IPS DF 6.9 (cell line): ENCODE data around the gene SERPINF2.
A peak's percentile ranks its signal among the peaks of the same experiment; 100 is the strongest.

Experiments used
- DNase-seq: peaks from one replicate; pipeline ENCODE4 v3.0.0-alpha.2; 2013; ENCODE audit warnings: low read depth, low spot score
- H3K27ac ChIP-seq: one replicate; pipeline ENCODE4 v1.5.1; 2013; ENCODE audit warnings: low read length, control low read depth
- H3K27me3 ChIP-seq: 2 replicates; pipeline ENCODE4 v1.6.1; 2013; ENCODE audit warnings: mild to moderate bottlenecking, low read length; ENCODE audit not compliant: control insufficient read depth, insufficient read depth
- H3K36me3 ChIP-seq: 2 replicates; pipeline ENCODE4 v1.6.1; 2013; ENCODE audit warnings: low read length; ENCODE audit not compliant: control insufficient read depth, insufficient read depth
- H3K4me1 ChIP-seq: 2 replicates; pipeline ENCODE4 v1.6.1; 2013; ENCODE audit warnings: low read length; ENCODE audit not compliant: control insufficient read depth, insufficient read depth
- H3K4me3 ChIP-seq: 2 replicates; pipeline ENCODE4 v1.5.1; 2013; ENCODE audit warnings: mild to moderate bottlenecking, low read length
- H3K9me3 ChIP-seq: 2 replicates; pipeline ENCODE4 v1.6.1; 2013; ENCODE audit warnings: low read length, inconsistent platforms; ENCODE audit not compliant: control insufficient read depth, insufficient read depth
- WGBS: extraction: QIAGEN DNeasy Blood & Tissue Kit; methylation state at CpG from one replicate; pipeline ENCODE4 v1.1.7; 2013; ENCODE audit warnings: mixed read lengths, missing lambda C conversion rate; ENCODE audit not compliant: insufficient read length, insufficient coverage; 5-methylcytosine and 5-hydroxymethylcytosine counted together

SERPINF2 gene

GRCh38 chr17:1709971-1710806, 32.5 kb upstream of the SERPINF2 start, which contains the start of gene TLCD2:
Gene TLCD2 (minus strand): TSS chr17:1710377. CDS start chr17:1710242, 135 bp downstream.
- Histone ChIP-seq H3K4me1 (peaks cover 2% of the 10 kb centered on the region), H3K27me3 (no peaks in the 10 kb centered on the region), H3K27ac (no peak within 1 kb of the TSS), H3K4me3 (peak within 1 kb of the TSS; percentile 81), H3K36me3 (no peaks in the 10 kb centered on the region; the same call in 1 of the 2 replicates), H3K9me3 (no peaks in the 10 kb centered on the region)
- WGBS: no CpG with 5 or more reads among the region's 83 CpGs
- no peak for DNase-seq

DNA sequence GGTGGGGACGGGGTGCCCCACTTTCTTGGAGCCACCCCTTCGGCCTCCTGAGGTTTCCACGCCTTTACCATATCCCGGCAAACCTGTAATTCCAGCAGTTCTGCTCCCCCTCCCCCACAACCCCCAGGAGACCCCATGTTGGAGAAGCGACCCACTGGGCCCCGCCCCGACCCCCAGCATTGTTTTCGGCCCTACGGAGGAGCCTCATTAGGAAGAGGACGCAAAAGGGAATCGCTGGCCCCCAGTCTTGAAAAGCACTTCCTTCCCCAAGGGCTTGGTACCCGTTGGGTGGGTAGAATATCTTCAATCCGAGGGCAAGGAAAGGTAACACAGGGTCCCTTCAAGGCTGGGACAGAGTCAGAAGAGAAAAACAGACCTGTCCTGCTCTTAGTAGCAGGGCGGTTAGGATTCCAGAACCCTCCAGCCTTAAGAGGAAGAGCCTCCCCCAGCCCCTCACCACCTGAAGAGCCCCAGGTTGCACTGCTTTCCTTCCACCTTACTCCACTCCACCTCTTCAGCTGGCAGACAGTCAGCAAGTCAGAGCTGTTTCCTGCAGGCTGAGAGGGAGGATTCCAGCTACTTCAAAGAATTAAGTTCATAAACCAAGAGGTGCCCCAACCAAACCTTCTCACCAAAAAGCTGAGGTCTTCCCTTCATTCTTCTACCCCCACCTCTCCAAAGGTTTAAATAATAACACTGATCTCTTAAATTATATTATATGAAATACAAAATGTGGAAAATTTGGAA, 31.7 kb upstream of the SERPINF2 start:
- DNase-seq: no peak
- H3K4me3 ChIP-seq: peak overlapping the region; percentile 81; the same call in 1 of the 2 replicates
- no peak overlapping the region for H3K27ac ChIP-seq
- no peaks in the 10 kb centered on the region for H3K9me3 ChIP-seq
- no peaks in the 10 kb centered on the region; the same call in 1 of the 2 replicates for H3K36me3 ChIP-seq
- peaks cover 2% of the 10 kb centered on the region for H3K4me1 ChIP-seq
- no CpG with 5 or more reads among the region's 14 CpGs for WGBS
- no peaks in the 10 kb centered on the region for H3K27me3 ChIP-seq

GRCh38 chr17:1711804-1712203, 30.9 kb upstream of the SERPINF2 start:
- DNase-seq: no peak
- H3K36me3 ChIP-seq: no peaks in the 10 kb centered on the region; the same call in 1 of the 2 replicates
- no peaks in the 10 kb centered on the region for H3K9me3 ChIP-seq
- H3K27ac ChIP-seq: no peak overlapping the region
- no CpG with 5 or more reads among the region's 4 CpGs for WGBS
- H3K4me1 ChIP-seq: peaks cover 2% of the 10 kb centered on the region
- no peaks in the 10 kb centered on the region for H3K27me3 ChIP-seq
- no peak overlapping the region for H3K4me3 ChIP-seq

DNA sequence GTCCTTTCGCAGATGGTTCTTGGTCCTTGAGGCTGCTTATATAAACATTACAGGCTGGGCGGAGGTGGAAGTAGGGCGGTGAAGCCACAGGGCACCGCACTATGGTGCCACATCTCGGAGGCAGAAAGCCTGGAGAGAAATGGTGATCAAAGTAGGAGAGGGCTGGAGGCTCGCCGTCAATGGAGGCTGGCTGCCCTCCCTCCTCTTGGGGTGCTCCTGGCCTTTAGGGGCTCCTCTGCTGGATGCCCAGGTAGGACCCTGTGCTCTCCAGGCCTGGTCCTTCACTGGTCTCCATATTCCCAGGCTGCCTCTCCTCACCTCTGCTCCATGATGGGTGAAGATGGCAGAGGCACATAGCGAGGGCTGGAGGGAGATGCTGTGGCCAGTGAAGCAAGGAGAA, 30.4 kb upstream of the SERPINF2 start:
- no CpG with 5 or more reads among the region's 8 CpGs for WGBS
- Histone ChIP-seq H3K27ac (no peak overlapping the region), H3K27me3 (no peaks in the 10 kb centered on the region), H3K4me3 (no peak overlapping the region), H3K4me1 (peaks cover 2% of the 10 kb centered on the region), H3K36me3 (no peaks in the 10 kb centered on the region; the same call in 1 of the 2 replicates), H3K9me3 (no peaks in the 10 kb centered on the region)
- DNase-seq: no peak

- H3K4me3 ChIP-seq: no peak overlapping the region
- no peak overlapping the region for H3K27ac ChIP-seq
- no CpG with 5 or more reads among the region's 10 CpGs for WGBS
- H3K27me3 ChIP-seq: no peaks in the 10 kb centered on the region
- H3K4me1 ChIP-seq: peaks cover 2% of the 10 kb centered on the region
- H3K9me3 ChIP-seq: no peaks in the 10 kb centered on the region
- H3K36me3 ChIP-seq: no peaks in the 10 kb centered on the region; the same call in 1 of the 2 replicates
- no peak for DNase-seq
Measured at GRCh38 chr17:1713160-1713877, 29.4 kb upstream of the SERPINF2 start.

DNA sequence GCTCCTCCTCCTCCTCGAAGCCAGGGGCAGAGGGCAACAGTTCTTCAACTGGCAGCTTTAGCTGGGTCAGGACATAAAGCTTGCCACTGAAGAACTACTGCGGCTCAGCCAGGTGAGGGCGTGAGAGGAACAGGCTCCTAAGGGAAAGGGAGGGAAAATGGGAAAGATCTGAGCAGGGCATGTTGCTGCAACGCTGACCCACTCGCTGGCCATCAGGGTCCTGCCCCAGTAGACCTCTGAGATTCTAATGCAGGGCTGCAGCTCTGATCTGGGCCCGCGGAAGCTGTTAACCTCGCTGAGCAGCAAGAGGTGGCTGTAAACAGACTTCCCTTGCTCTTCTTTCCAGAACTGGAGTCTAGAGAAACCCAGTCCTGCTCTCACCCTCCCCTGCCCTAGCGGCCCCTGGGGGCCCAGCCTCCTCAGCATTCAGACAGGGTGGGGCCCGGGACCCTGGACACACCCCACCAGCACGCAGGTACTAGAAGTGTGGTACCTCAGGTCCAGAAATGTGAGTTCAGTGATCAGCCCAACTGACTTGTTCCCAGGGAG, 28.7 kb upstream of the SERPINF2 start:
- Histone ChIP-seq H3K27me3 (no peaks in the 10 kb centered on the region), H3K27ac (no peak overlapping the region), H3K9me3 (no peaks in the 10 kb centered on the region), H3K4me3 (peak overlapping the region; percentile 70; the same call in 1 of the 2 replicates), H3K36me3 (no peaks in the 10 kb centered on the region; the same call in 1 of the 2 replicates), H3K4me1 (peaks cover 2% of the 10 kb centered on the region)
- WGBS: no CpG with 5 or more reads among the region's 11 CpGs
- no peak for DNase-seq

DNA sequence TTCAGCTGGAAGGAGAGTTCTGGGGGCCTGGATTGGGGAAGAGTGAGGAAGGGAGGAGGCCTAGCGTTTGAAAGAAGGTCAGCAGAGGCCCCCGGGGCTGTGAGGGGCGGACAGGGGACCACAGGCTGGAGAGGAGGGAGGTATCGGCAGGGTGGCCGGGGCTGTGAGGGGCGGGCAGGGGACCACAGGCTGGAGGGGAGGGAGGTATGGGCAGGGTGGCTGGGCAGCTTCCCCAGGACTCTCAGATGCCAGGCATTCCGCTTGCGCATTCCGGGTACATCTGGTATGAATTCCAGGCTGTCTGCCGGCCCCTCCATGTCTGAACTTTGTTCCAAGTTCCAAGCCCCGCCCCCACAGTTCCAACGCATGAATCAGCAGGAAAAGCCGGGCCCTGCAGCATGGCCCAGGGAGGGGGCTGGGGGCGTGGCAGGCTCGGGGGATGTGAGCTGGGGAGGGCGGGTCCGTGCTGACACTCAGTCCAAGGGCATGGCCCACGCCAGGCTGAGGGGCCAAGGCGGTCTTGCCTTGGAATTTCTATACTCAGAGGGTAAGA, 28.2 kb upstream of the SERPINF2 start:
- peak; percentile 82 for DNase-seq
- peak overlapping the region; percentile 70; the same call in 1 of the 2 replicates for H3K4me3 ChIP-seq

DNA sequence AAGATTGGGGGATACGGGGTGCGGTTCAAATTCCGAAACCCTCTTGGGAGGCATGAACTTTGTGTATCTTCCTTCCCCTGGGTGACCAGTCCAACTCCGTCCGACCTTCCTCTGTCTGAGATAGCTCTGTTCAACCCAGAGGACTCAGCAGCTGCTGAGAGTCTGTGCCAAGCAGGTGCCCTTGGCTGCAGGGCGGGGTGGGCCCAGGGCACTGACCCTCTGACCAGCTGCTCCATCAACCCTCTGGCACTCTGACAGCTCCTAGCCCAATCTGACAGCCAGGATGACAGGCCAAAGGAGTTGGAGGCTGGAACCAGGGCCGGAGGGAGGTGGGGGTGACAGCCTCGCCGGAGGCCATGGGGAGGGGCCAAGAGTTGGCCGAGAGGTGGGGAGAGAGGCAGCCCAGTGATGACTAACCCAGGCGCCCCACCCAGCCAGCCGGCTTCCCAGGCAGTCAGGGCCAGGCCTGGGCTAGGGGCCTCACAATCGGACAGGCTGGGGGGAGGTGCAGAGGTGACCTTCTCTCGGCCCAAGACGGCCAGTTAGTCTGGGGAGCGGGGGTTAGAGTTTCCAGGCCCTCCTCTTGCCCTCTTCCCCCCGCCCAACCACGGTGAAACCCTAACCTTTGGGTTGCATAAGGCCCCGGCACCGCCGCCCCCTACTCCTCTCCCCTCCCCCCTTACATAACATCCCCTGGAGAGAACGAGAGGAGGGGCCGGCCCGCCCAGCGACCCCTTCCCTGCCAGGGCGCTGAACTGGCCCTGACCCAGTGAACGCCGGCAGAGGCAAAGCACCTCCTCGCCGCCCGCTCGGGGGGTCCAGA, 27.5 kb upstream of the SERPINF2 start:
- peak overlapping the region; percentile 70; the same call in 1 of the 2 replicates for H3K4me3 ChIP-seq
- no peaks in the 10 kb centered on the region for H3K27me3 ChIP-seq
- no peaks in the 10 kb centered on the region; the same call in 1 of the 2 replicates for H3K36me3 ChIP-seq
- no peak for DNase-seq
- WGBS: no CpG with 5 or more reads among the region's 32 CpGs
- H3K9me3 ChIP-seq: no peaks in the 10 kb centered on the region
- H3K27ac ChIP-seq: no peak overlapping the region
- H3K4me1 ChIP-seq: peaks cover 2% of the 10 kb centered on the region

More for the DNA sequence above, 28.2 kb upstream of the SERPINF2 start:
- WGBS: no CpG with 5 or more reads among the region's 19 CpGs
- H3K36me3 ChIP-seq: no peaks in the 10 kb centered on the region; the same call in 1 of the 2 replicates
- no peak overlapping the region for H3K27ac ChIP-seq
- no peaks in the 10 kb centered on the region for H3K9me3 ChIP-seq
- no peaks in the 10 kb centered on the region for H3K27me3 ChIP-seq
- peaks cover 2% of the 10 kb centered on the region for H3K4me1 ChIP-seq

DNA sequence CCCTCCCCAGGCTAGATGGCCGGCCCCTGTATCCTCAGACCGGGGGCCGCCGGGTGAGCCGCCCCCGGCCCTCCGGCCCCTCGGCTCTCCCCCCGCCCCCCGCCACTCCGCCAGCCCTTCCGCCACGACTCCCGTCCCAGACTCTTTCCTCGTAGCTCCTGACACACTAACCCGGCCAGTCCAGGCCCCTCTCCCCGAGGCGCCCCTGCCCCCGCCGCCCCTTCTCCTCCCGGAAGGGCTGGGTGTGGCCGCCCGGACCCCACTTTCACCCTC, 26.9 kb upstream of the SERPINF2 start:
- H3K4me3 ChIP-seq: peak overlapping the region; percentile 70; the same call in 1 of the 2 replicates
- WGBS: no CpG with 5 or more reads among the region's 23 CpGs
- H3K36me3 ChIP-seq: no peaks in the 10 kb centered on the region
- no peak for DNase-seq
- H3K27me3 ChIP-seq: no peaks in the 10 kb centered on the region
- no peak overlapping the region for H3K27ac ChIP-seq
- no peaks in the 10 kb centered on the region for H3K9me3 ChIP-seq
- peaks cover 2% of the 10 kb centered on the region for H3K4me1 ChIP-seq
